Measurements from ENCODE around the gene SAMD4B. TPM values are rescaled to one million over a fixed set of nuclear protein-coding genes. Genes with fewer than 3 reads are reported as not detected.

Gene SAMD4B
- total and polyA plus RNA-seq, 2 of the 8 experiments (the other 6 are each of a cell fraction or from before 2014, with no cell fraction given): 137 to 158 TPM

DNA sequence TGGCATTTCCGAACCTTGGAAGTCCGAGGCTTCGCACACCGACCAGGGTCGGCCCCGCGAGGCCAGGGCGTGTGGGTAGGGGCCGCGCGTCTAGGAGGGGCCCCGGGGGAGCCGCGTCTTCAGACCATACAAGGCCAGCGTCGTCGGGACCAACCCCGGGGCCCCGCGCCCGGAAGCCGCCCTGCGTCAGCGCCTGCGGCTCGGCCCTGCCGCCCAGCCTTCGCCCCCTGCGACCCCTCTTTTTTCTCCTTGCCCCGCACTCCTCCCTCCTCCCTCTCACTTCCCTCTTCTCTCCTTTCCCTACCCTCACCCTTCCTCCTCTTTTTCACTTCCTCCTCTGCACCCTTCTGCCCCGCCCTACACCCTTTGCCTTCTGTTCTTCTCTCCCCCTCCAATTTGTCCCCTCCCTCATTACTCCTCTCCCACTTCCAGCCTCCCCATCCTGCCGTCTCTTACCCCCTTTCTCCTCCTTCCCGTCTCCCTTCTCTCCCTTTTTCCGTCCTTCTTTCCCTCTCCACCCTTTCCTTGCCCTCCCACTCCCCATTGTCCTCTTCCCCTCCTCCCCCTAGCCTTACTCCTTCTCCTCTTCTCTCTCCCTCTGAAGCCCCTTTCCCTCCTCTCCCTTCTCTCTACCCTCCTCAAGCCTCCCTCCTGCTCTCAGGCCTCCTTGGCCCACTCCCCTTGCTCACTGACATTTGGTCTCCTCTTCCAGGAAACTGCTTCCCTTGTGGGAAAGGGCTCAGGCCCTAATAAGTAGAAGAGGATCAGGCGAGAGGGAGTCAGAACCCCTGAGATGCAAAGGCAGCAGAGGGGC lies 68.0 kb downstream of the SAMD4B start:
- Histone ChIP-seq H3K27me3 (replicated peaks in 1 of 4; ENCODE audit: control insufficient read depth in 3 of 4, extremely low read depth in 1 of 4, insufficient read depth in 3 of 4, low read length in 3 of 4) (no peaks in the 10 kb centered on the region), H3K9me3 (ENCODE audit: insufficient read depth in 2 of 2, low read depth in 1 of 2, low read length in 1 of 2) (no peaks in the 10 kb centered on the region), H2BK12ac (ENCODE audit: low read depth, low read length) (peak overlapping the region; percentile 96; the same call in 1 of the 2 replicates), H4K20me1 (replicated peaks in 1 of 2; ENCODE audit: control insufficient read depth in 1 of 2, insufficient read depth in 2 of 2, low read length in 2 of 2) (peaks cover 0 to 16% of the 10 kb centered on the region in 2 experiments), H2AK5ac (ENCODE audit: low read depth, low read length) (peak overlapping the region; percentile 1), H3K4me1 (replicated peaks in 1 of 4; ENCODE audit: control insufficient read depth in 3 of 4, insufficient read depth in 4 of 4, low read length in 3 of 4) (peaks cover 10 to 48% (median 24%) of the 10 kb centered on the region in 4 experiments), H3K4ac (replicated peaks; ENCODE audit: insufficient read length, low read depth, low read length) (peak overlapping the region; percentile 62), H3K14ac (ENCODE audit: insufficient read length) (no peak overlapping the region), H3K4me2 (ENCODE audit: insufficient read depth in 1 of 2, low read depth in 2 of 2, low read length in 2 of 2) (peak overlapping the region; percentile 78 to 84), H3K79me1 (ENCODE audit: low read depth, low read length) (no peaks in the 10 kb centered on the region), H3K18ac (ENCODE audit: extremely low read depth, low read length) (peak overlapping the region; percentile 90), H3K36me3 (ENCODE audit: control insufficient read depth in 2 of 4, insufficient read depth in 4 of 4, low read length in 3 of 4) (peaks cover 0 to 5% (median 0%) of the 10 kb centered on the region in 4 experiments; a peak in 1 of 8 replicates), H2BK20ac (ENCODE audit: low read length) (no peak overlapping the region), H3K9ac (replicated peaks in 1 of 4; ENCODE audit: extremely low read depth in 1 of 4, low read depth in 3 of 4, low read length in 3 of 4) (peak overlapping the region; percentile 79 to 92 (median 88)), H4K8ac (ENCODE audit: extremely low read depth, insufficient read depth, low read length) (peak overlapping the region; percentile 51; the same call in 1 of the 2 replicates), H2AFZ (ENCODE audit: low read length) (no peak overlapping the region), H3K4me3 (ENCODE audit: extremely low read depth in 1 of 4, insufficient read depth in 2 of 4, low read depth in 3 of 4, low read length in 4 of 4) (peak overlapping the region; percentile 64 to 97 (median 83)), H3K27ac (ENCODE audit: low read depth, low read length) (peak overlapping the region; percentile 92), H3K23ac (ENCODE audit: insufficient read length) (no peak overlapping the region), H3K56ac (replicated peaks; ENCODE audit: insufficient read length, low read depth, low read length) (peak overlapping the region; percentile 64), H3K23me2 (ENCODE audit: low read depth, low read length) (peaks cover 24% of the 10 kb centered on the region), H3K79me2 (ENCODE audit: control insufficient read depth in 1 of 2, insufficient read depth in 2 of 2, low read length in 2 of 2) (peaks cover 6 to 31% of the 10 kb centered on the region in 2 experiments; a peak in 3 of 4 replicates), H2BK15ac (ENCODE audit: low read length) (peak overlapping the region; percentile 40; the same call in 1 of the 2 replicates), H2BK120ac (replicated peaks; ENCODE audit: low read depth, low read length) (no peak overlapping the region), H4K91ac (replicated peaks; ENCODE audit: insufficient read length, low read length) (peak overlapping the region; percentile 55), H4K5ac (ENCODE audit: insufficient read length, low read depth, low read length) (peak overlapping the region; percentile 69), H2BK5ac (ENCODE audit: low read depth, low read length) (peak overlapping the region; percentile 87; the same call in 1 of the 2 replicates)
- CTCF ChIA-PET (ENCODE audit: partially characterized antibody): no interaction called here
- POLR2A ChIA-PET (ENCODE audit: partially characterized antibody): interaction anchor here (0.7 to 14.3 kb wide), 3 partner anchors 17 to 65 kb away, joined by 4 to 234 read pairs (median 182); partner anchors contain the start of genes MED29, PAF1 and RPS16
- FAIRE-seq: no peak
- WGBS, 2 experiments (ENCODE audit: extremely low coverage in 1 of 2, insufficient coverage in 1 of 2, insufficient read length in 1 of 2, insufficient replicate concordance in 2 of 2, low coverage in 1 of 2, low lambda C conversion rate in 2 of 2, missing lambda C conversion rate in 1 of 2): 5 to 80% methylated on average over 1 to 34 of the region's 35 CpGs
- peak in 1 of 2 experiments; percentile 67 for DNase-seq (ENCODE audit: low read depth in 1 of 2, low spot score in 2 of 2)
- TF ChIP-seq SIN3A (conservative IDR thresholded peaks at IDR 0.05 in 1 of 2, IDR thresholded peaks at IDR 0.05 in 1 of 2; ENCODE audit: low read depth in 1 of 2, low read length in 2 of 2) (peak in 1 of 2 experiments; percentile 53; a peak in 2 of 4 replicates), POLR2AphosphoS5 (IDR thresholded peaks at IDR 0.05; ENCODE audit: low read depth, low read length) (peak; percentile 91; the same call in 1 of the 2 replicates), CEBPB (IDR thresholded peaks at IDR 0.05; ENCODE audit: low read depth, low read length) (no peak), SP1 (IDR thresholded peaks at IDR 0.05; ENCODE audit: low read depth, low read length) (no peak), JUN (IDR thresholded peaks at IDR 0.05; ENCODE audit: low read depth, low read length) (no peak), GABPA (IDR thresholded peaks at IDR 0.05; ENCODE audit: borderline replicate concordance, insufficient read depth, low read length) (0 out of 2 replicates have a peak, but pooled peaks have one; percentile 34), CHD1 (IDR thresholded peaks at IDR 0.05; ENCODE audit: low read depth, low read length) (no peak)
- TF ChIP-seq, protein P1, sequence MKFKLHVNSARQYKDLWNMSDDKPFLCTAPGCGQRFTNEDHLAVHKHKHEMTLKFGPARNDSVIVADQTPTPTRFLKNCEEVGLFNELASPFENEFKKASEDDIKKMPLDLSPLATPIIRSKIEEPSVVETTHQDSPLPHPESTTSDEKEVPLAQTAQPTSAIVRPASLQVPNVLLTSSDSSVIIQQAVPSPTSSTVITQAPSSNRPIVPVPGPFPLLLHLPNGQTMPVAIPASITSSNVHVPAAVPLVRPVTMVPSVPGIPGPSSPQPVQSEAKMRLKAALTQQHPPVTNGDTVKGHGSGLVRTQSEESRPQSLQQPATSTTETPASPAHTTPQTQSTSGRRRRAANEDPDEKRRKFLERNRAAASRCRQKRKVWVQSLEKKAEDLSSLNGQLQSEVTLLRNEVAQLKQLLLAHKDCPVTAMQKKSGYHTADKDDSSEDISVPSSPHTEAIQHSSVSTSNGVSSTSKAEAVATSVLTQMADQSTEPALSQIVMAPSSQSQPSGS (IDR thresholded peaks at IDR 0.05; ENCODE audit: low read length): no peak
- TF ChIP-seq, protein P2, sequence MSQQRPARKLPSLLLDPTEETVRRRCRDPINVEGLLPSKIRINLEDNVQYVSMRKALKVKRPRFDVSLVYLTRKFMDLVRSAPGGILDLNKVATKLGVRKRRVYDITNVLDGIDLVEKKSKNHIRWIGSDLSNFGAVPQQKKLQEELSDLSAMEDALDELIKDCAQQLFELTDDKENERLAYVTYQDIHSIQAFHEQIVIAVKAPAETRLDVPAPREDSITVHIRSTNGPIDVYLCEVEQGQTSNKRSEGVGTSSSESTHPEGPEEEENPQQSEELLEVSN (IDR thresholded peaks at IDR 0.05): no peak

Data from H1 (cell line).